ENCODE data around the gene NDUFA8. TPM values are rescaled to one million over a fixed set of nuclear protein-coding genes. Genes with fewer than 3 reads are reported as not detected.

Gene NDUFA8
- total RNA-seq, 4 donors from 2014 or later = 55.7 to 83.3 (median 76.1) TPM

- no peak for DNase-seq (ENCODE audit: extremely low spot score)
- H3K4me1 ChIP-seq = peaks cover 0 to 22% (median 7%) of the 10 kb centered on the region in 4 donors
- H3K9me3 ChIP-seq = no peaks in the 10 kb centered on the region
- H3K27ac ChIP-seq (replicated peaks in 1 of 4) = no peak overlapping the region
- 75% methylated on average over 1 of the region's 1 CpG for WGBS
- no peaks in the 10 kb centered on the region for H3K27me3 ChIP-seq
- intact Hi-C loops (cut with DNase I) = no loop called here
- peaks cover 25 to 66% (median 55%) of the 10 kb centered on the region in 4 donors for H3K36me3 ChIP-seq
- H3K4me3 ChIP-seq = no peak overlapping the region
- TF ChIP-seq POLR2AphosphoS5 (IDR thresholded peaks at IDR 0.05) (no peak), EP300 (IDR thresholded peaks at IDR 0.05) (no peak), POLR2A (IDR thresholded peaks at IDR 0.05; ENCODE audit: low read depth) (no peak)
- TF ChIP-seq, protein P1, sequence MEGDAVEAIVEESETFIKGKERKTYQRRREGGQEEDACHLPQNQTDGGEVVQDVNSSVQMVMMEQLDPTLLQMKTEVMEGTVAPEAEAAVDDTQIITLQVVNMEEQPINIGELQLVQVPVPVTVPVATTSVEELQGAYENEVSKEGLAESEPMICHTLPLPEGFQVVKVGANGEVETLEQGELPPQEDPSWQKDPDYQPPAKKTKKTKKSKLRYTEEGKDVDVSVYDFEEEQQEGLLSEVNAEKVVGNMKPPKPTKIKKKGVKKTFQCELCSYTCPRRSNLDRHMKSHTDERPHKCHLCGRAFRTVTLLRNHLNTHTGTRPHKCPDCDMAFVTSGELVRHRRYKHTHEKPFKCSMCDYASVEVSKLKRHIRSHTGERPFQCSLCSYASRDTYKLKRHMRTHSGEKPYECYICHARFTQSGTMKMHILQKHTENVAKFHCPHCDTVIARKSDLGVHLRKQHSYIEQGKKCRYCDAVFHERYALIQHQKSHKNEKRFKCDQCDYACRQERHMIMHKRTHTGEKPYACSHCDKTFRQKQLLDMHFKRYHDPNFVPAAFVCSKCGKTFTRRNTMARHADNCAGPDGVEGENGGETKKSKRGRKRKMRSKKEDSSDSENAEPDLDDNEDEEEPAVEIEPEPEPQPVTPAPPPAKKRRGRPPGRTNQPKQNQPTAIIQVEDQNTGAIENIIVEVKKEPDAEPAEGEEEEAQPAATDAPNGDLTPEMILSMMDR (IDR thresholded peaks at IDR 0.05) = no peak
Observed at GRCh38 chr9:122143296-122143695, 16.3 kb downstream of the NDUFA8 start.

DNA sequence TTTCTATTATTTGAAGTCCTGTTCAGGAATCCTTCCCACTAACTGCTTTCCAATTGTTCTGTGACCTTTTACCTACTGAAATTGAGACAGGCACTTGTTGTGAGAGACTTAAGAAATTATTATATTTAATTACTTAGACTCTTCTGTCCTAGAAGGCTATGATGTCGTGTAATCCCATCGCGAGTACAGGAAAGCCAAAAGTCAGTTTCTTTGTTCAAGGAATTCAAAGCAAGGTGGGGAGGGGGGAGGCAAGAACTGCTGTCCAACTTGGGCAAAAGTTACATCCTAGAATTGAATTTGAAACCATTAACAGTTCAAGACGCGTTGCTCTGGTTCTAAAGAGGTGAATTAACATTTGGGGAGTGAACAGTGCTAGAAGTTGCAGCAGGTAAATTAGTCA is 17.9 kb downstream of the NDUFA8 start:
- Histone ChIP-seq H3K4me1 (peaks cover 0 to 22% (median 7%) of the 10 kb centered on the region in 4 donors), H3K36me3 (peaks cover 18 to 49% (median 39%) of the 10 kb centered on the region in 4 donors), H3K4me3 (no peak overlapping the region), H3K27me3 (no peaks in the 10 kb centered on the region), H3K27ac (replicated peaks in 1 of 4) (peak overlapping the region in 2 of 4 donors; percentile 22), H3K9me3 (no peaks in the 10 kb centered on the region)
- 84% methylated on average over 5 of the region's 5 CpGs for WGBS
- intact Hi-C loops (cut with DNase I) = no loop called here
- no peak for DNase-seq (ENCODE audit: extremely low spot score)
- TF ChIP-seq, protein P1 (IDR thresholded peaks at IDR 0.05) = no peak
- TF ChIP-seq POLR2A (IDR thresholded peaks at IDR 0.05; ENCODE audit: low read depth) = no peak
- TF ChIP-seq EP300 (IDR thresholded peaks at IDR 0.05) = no peak
- TF ChIP-seq POLR2AphosphoS5 (IDR thresholded peaks at IDR 0.05) = no peak

- H3K36me3 ChIP-seq = peaks cover 12 to 38% (median 29%) of the 10 kb centered on the region in 4 donors
- H3K4me1 ChIP-seq = peaks cover 0 to 22% (median 7%) of the 10 kb centered on the region in 4 donors
- DNase-seq (ENCODE audit: extremely low spot score) = no peak
- H3K4me3 ChIP-seq = no peak overlapping the region
- TF ChIP-seq POLR2AphosphoS5 (IDR thresholded peaks at IDR 0.05) (no peak), POLR2A (IDR thresholded peaks at IDR 0.05; ENCODE audit: low read depth) (no peak), EP300 (IDR thresholded peaks at IDR 0.05) (no peak)
- TF ChIP-seq, protein P1 (IDR thresholded peaks at IDR 0.05) = no peak
- peak overlapping the region in 2 of 4 donors; percentile 13 to 22 for H3K27ac ChIP-seq (replicated peaks in 1 of 4)
- no peaks in the 10 kb centered on the region for H3K27me3 ChIP-seq
- WGBS = 88% methylated on average over 8 of the region's 8 CpGs
- H3K9me3 ChIP-seq = no peaks in the 10 kb centered on the region
- intact Hi-C loops (cut with DNase I) = no loop called here
Observed at GRCh38 chr9:122140368-122141193, 19.0 kb downstream of the NDUFA8 start.

- Histone ChIP-seq H3K36me3 (peaks cover 1 to 20% (median 11%) of the 10 kb centered on the region in 4 donors), H3K27me3 (no peaks in the 10 kb centered on the region), H3K9me3 (no peaks in the 10 kb centered on the region), H3K4me3 (no peak overlapping the region), H3K27ac (replicated peaks in 1 of 4) (no peak overlapping the region), H3K4me1 (peaks cover 0 to 36% (median 14%) of the 10 kb centered on the region in 4 donors)
- DNase-seq (ENCODE audit: extremely low spot score) = no peak
- intact Hi-C loops (cut with DNase I) = no loop called here
- 77% methylated on average over 10 of the region's 10 CpGs for WGBS
- TF ChIP-seq POLR2AphosphoS5 (IDR thresholded peaks at IDR 0.05) (no peak), POLR2A (IDR thresholded peaks at IDR 0.05; ENCODE audit: low read depth) (no peak), EP300 (IDR thresholded peaks at IDR 0.05) (no peak)
- TF ChIP-seq, protein P1 (IDR thresholded peaks at IDR 0.05) = no peak
Observed at GRCh38 chr9:122138560-122139268, 20.9 kb downstream of the NDUFA8 start.

All from esophagus muscularis mucosa (tissue), 4 donors.